HG03571 (cell line): ENCODE data around the gene CST11.

Experiments used
- ATAC-seq: cut with Tn5 transposase; IDR thresholded peaks from one replicate; pipeline ENCODE4 v1.9.1; 2021; ENCODE audit not compliant: unreplicated experiment

The CST11 gene

DNA sequence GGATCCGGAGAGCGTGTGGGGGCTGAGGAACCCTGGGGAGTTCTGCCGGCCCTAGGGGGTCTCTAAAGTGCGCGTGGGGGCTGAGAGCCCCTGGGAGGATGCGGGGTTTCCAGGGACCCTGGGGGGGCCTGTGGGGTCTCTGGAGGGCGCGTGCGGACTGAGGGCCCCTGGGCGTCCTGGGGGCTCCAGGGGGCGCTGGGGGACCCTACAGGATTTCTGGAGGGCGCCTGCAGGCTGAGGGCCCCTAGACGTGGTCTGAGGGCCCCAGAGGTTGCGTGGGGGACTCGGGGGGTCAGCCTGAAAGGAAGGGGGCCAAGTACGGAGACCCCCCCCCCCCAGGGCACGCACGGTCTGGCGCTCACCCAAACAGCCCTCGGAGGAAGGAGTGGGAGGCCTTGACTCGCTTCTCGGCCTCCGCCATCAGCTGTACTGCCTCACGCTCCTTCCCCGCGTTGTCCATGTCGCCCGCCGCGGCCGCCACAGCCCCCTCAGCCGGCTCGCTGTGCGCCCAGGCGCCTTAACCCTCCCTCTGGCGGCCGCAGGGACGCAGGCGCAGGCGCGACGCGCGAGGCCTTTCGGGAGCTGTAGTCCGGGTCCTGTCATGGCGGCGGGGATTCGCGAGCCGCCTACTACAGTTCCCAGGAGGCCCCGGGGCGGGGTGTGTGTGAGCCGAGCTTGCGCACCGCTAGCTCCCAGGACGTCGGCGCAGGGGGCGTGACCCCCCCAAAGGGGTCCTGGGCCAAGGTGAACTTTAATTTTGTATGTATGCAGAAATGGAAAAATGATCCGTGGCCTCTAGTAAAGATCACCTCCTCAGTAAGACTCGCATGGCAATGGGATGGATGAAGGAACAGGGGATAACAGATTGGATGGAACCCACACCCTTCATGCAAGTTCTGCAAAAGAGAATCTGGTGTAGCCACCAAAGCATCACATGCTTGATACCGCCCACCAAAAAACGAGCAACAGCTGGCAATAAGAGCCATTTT lies 31.4 kb downstream of the CST11 start, which contains the start of gene NAPB:
TSS of gene NAPB (minus strand) at position 546 of the 989 bp plus-strand sequence. CDS start at position 460, 86 bp downstream.
- peak; percentile 95 for ATAC-seq

DNA sequence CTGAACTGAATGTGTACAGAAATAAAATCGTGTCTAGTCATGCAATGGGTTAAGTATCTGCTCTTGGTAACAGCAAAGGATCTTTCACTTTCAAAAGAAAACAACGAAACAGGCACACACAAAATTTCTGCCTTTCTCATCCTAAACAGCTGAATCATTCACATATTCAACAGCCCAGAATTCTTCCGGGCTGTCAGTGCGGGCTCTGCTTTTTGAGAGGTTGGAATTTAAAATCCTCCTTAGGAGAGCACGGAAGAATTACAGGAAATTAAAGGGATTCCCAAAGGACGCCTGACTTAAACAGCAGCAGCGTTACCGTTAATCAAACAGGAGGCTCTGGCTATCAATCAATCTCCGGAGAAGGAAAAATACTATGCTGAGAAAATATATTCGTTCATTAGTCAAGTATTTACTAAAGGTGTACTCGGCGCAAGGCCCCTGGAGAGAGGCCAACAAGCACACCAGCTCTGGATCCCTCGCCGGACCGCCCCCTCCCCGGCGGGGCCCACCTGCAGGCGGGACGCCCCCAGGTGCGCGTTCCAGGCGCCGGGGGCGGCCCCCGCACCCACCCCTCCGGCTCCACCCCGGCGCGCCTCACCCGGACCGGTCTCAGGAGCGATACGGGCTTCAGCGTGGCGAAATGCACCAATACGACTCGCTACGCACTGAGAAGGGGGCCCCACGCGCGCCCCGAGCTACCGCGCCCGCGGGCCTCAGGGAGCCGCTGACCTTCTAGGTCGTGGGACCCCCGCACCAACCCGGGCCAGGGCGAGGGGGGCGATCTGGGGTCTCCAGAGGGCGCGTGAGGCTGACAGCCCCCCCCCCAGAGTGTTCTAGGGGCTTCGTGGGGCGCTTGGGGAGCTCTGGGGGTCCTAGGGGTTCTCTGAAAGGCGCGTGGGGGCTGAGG lies 32.4 kb downstream of the CST11 start:
- no peak for ATAC-seq

DNA sequence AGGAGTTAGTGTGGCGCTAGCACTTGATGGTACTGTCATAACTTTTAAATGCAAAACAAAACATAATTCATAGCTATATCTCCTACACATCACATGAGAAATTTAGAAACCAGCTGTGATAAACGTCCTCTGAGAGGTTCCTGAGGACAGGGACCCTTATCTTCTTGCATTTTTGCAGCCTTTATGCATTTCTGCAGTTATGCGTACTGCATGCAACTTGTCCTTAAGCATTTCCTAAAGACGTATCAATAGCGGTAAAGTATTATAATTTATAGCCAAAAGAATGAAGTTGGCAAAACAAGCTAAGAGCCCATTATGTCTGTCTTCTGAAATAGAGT lies 33.0 kb downstream of the CST11 start:
- no peak for ATAC-seq

DNA sequence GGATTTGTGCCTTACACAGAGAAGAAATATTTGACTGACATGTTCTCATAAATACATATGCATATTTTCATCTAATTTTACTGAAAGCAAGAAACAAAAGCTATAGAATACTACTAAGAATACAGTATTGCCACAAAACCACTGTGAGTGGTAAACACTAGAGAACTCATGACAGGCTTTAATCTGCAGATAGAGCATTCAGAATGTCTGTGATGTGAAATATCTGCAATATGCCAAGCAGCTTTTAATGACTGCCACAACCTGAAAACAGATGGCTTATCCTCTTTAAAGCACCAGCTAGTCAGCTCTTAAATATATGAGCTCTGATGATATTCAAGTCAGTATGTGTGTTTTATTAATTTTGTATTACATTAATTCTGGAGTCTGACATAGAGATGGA lies 34.8 kb downstream of the CST11 start:
- ATAC-seq: no peak

DNA sequence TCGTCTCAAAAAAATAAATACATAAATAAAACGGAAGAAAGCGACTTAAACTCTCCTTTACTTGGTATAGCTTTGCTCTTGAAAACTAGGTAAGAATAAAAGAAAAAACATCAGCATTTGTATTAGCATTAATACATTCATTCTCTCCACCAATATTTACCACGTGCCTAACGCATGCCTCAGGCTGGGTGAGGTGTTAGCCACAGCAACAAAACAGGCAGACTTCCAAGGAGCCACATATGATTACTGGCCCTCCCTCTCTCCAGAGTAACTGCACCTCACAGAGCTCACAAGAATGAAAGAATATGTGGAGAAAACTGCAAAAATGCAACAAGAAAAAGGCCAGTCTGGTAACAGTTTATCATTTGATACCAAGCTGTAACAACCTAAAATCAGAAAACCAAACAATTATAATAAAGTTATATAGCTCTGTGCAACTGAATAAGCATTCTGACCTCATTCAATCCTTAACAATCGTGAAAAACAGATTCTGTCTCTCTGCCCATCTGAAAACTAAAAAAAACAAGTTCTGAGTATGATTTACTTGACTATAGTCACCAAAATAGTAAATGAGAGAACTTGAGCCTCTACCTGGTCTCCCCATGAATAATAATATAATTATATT lies 36.6 kb downstream of the CST11 start:
- ATAC-seq: no peak

DNA sequence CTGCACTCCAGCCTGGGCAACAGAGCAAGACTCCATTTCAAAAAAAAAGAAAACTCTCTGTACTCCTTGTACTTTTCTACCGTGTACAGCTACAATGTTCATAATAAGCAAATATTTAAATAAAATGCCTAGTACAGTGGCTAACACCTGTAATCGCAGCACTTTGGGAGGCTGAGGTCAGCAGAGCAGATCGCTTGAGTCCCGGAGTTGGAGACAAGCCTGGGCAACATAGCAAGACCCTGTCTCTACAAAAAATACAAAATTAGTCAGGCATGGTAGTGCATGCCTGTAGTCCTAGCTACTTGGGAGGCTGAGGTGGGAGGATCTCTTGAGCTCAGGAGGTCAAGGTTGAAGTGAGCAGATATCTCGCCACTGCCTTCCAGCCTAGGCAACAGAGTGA lies 37.1 kb downstream of the CST11 start:
- ATAC-seq: no peak

DNA sequence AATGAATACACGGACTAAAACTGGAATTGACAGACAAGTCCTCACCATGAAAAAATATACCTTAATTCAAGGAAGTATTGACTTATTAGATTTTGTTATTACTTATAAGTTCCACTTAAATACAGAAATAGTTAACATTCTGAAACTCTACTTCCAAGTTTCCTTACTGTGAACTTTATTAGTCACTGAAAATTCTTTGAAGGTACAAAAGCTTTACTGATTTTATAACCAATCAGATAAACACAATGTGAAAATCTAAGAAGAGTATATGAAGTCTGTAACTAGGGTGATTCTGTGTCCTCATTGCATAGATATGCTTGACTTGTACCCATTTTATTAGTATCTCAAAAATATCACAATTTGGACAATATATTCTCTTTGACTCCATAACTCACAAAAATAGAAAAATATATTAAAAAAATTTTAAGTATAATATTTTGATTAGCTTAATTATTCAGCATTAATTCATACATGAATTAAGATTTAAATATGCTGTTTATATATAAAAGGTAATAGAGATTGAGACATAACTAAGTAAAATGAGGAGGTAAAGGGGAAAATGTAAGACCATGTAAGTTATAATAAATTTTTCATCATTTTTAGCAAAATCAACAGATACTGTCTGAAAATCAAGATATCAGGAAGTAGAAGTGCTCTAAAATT lies 38.0 kb downstream of the CST11 start:
- no peak for ATAC-seq

DNA sequence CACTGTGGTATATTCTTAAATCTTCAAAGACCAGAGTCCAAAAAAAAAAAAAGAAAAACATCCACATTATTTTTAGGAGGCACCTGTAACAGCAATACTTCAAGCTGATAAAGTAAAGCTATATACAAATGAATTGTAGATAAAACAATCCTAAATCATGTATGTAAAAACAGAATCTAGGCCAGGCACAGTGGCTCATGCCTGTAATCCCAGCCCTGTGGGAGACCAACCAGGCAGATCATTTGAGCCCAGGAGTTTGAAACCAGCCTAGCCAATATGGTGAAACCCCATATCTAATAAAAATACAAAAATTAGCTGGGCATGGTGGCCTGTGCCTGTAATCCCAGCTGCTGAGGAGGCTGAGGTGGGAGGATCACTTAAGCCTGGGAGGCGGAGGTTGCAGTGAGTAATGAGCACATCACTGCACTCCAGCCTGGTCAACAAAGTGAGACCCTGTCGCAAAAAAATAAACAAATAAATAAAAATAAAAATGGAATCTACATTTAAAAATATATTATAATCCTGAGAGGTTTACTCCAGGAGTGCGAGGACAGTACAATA lies 38.7 kb downstream of the CST11 start:
- no peak for ATAC-seq

DNA sequence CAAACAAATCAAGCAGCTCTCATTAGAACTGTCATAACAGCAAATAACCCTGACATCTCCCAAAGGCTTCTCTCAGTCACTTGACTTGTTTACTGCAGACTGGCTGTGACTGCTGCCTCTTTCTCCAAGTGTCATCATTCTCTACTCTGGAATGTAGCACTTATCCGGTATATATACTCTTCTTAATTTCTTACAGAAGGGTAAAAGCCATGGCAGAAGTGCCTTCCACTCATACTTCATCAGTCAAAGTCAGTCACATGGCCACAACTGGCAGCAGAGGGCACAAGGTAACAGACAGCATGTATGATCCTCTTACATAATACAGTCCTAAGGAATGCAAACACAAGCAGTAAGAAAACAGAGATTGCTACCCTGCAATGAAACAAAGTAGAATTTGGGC lies 40.6 kb downstream of the CST11 start:
- no peak for ATAC-seq

DNA sequence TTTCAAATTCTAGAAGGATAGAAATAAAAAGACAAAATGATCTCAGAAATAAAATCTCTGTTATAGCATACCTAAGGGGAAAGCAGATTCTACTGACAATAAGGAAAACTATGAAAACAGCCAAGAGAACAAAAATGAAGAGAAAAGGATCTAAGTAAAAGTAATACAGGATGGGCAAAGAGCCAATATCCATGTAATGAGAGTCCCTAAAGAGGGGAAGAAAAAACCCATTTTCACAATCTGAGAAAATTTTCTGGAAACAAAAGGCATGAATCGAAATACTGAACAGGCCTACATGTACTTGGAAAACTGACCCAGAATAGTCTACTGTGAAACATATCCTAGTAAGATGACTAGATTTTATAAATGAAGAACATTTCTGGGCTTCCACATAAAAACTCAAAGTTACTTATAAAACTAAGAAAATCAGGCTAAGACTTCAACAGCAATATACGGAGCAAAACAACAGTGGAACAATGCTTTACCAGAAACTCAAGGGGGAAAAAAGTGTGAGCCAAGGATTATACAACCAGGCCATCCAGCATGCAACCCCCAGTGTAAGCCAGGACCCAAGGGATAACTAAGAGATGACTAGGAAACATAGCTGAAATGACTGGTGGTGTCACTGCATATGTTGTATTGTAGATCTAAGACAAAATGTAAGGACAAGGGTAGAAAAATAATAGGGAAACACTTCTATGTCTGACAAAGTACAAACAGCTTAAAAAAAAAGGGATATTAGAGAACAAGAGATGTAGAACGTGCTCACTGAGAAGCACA lies 41.6 kb downstream of the CST11 start:
- no peak for ATAC-seq

DNA sequence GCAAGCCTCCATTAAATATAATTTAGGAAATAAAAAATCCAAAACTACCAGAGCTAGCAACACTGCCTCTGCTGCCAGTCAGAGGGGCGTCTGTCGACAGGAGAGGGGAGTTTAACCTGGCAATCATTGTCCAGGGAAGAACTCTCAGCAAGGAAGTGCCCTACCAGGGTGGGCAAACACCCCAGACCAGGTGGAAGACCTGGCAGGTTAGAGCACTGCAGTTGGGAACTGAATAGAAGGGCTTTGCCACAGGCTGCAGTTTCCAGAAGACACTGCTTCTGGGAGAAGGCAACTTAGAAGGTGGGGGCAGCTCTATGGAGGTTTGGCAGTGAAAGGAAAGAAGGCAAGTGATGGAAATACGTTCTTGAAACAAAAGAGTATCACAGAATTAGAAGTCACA lies 42.9 kb downstream of the CST11 start:
- ATAC-seq: no peak

DNA sequence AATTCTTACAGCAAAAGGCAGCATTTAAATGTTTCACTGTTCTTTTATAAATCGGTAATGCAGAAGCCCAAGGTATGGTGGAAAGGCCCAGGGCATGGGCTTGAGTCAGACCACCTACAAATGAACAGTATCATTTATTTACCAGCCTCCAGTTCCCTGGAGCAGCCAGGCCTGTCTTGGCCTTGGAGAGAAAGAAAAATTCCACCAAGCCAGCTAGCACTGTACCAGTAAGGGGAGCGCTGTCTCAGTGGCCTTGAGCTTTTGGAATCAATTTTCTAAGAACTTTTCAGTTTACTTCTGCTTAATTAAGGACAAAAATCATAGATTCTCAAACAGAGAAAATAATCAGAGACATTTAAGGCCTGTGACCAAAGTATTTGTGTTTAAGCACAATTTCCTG lies 43.7 kb downstream of the CST11 start:
- ATAC-seq: no peak

DNA sequence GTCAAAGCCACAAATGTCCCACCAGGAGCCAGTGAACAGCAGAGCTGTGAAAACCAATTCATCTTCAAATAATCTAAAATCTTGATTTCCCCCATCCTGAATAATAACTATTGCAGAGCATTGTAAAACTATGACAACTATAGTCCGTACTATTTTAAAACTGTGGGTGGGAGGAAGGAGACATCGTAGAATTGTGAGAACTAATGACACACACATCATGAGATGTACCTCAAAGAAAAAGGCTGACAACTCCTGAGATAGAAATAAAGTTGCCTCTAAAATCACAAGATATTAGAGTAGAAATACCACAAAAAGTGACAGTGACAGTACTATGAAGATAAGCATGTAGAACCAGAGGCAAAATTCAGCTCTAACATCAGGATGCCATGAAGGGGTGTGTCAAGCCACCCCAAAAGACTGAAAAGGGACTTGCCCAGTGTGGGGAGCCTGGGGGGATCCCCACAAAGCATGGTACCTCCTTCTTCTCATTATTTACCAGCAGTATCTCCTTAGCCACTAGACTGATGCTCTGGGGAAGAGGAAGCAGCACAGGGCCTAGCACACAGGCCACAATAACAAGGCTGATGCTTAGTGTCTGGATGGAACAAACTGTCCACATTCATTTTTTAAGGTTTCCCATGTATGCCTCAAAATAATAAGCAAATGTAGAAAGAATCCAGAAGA lies 44.8 kb downstream of the CST11 start:
- no peak for ATAC-seq

DNA sequence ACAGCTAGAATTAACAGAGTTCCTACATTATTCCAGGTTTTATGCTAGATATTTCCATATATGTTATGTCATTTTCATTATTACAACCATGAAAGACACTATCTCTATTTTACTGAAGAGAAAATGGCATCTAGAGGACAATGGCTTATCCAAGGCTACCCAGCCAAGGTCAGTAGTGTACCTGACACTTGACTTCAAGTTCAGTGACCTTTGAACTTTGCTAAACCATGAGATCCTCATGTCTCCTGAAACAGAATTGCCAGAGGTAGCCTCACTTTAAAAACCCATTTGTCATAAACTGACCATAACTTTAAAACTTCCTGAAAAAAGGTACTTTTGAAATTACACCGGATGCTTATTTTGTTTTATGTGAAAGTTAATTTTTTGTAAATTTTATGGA lies 45.8 kb downstream of the CST11 start:
- no peak for ATAC-seq

DNA sequence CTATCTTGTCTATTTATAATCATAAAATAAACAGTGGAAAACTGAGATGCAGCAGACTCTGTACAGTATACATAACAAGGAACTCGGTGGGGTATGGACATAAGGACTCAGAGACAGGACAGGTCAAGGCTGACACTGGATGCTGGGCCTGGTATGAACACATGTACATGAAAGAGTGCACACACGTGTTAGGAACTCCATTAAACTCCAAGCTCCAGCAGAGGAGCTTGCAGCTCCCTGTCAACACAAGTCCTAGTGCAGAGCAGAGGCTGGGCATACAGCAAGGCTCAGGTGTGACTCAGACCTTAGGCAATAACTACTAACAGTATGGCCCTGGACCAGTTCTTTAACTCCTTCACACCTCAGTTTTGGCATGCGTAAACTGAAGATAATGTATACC lies 48.5 kb downstream of the CST11 start:
- no peak for ATAC-seq

DNA sequence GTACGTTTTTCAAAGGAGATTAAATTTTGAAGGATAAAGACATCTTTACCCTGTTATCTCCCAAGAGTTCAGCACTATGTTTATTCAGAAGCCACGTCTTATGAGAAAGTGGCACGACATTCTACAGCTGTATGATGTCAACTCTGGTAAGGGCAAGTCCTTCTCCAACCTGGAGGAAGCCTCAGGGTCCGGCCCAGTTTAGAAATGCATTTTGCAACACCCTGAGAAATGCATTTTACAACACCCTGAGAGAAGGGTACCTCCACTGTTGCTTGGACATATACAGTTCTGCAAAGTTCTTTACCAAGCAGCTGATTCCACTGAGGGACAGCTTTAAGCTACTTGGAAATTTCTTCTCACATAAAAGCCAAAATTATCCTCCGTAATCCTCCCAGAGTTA lies 48.9 kb downstream of the CST11 start:
- no peak for ATAC-seq

DNA sequence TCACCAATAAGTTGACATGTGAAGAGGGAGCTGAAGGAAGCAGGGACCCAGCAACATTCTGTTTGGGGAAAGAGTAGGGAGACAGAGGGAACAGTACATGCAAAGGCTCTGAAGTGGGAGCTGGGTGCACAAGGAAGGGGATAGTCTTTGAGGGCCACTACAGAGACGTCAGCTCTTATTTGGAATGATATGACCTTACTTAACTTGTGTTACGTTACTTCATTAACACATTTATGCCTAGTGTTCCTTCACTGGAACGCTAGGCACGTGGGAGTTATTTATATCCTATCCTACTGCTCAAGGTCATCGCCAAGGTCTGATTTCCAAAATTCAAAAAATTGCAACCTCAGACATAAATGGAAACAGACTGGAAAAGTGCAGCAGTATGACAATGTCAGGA lies 51.6 kb downstream of the CST11 start:
- ATAC-seq: no peak
